22Rv1 (cell line): Measurements from ENCODE around the gene MAGI3.

Source experiments
- CTCF ChIP-seq: fragments of 450-650 bp; IDR thresholded peaks from 2 replicates; pipeline ENCODE4 v1.5.1; 2017; ENCODE audit warnings: mild to moderate bottlenecking
- ZFX ChIP-seq: fragments of 450-650 bp; IDR thresholded peaks from 2 replicates; pipeline ENCODE4 v1.6.1; 2017; ENCODE audit warnings: antibody characterized with exemption, borderline replicate concordance

- TF ChIP-seq CTCF (no peak), ZFX (no peak)
Observed at GRCh38 chr1:113545210-113545609, 154.9 kb downstream of the MAGI3 start.
